OCI-LY7 (cell line): Measurements from ENCODE around the gene MRPL18.

Experiments used
- CTCF ChIP-seq: fragments of 200-600 bp; sonication (generic); conservative IDR thresholded peaks from 2 replicates; pipeline ENCODE4 v1.5.1; 2014; ENCODE audit warnings: mild to moderate bottlenecking, antibody characterized with exemption, low read length, moderate library complexity, mixed read lengths
- EZH2phosphoT487 ChIP-seq: fragments of 200-600 bp; sonication (generic); IDR thresholded peaks from 2 replicates; pipeline ENCODE4 v1.6.1; 2018; ENCODE audit warnings: low read depth, borderline replicate concordance, mild to moderate bottlenecking, mixed run types, antibody characterized with exemption, low read length, moderate library complexity, mixed read lengths

GRCh38 chr6:159778542-159779103 lies 11.6 kb upstream of the MRPL18 start:
- no peak for TF ChIP-seq CTCF
- no peak for TF ChIP-seq EZH2phosphoT487
